ENCODE results near the gene PVALEF.
A peak's percentile ranks its signal among the peaks of the same experiment; 100 is the strongest.

PVALEF gene

GRCh38 chr17:81198826-81199481, 33.6 kb downstream of the PVALEF start:
- DNase-seq: no peak

GRCh38 chr17:81199482-81199830, 34.1 kb downstream of the PVALEF start:
- DNase-seq: no peak

GRCh38 chr17:81200201-81200600, 34.9 kb downstream of the PVALEF start:
- DNase-seq: no peak

GRCh38 chr17:81200695-81201580, 35.6 kb downstream of the PVALEF start:
- DNase-seq: peak in 1 of 2 experiments; percentile 64

GRCh38 chr17:81202318-81202717, 37.0 kb downstream of the PVALEF start:
- no peak for DNase-seq

- no peak for DNase-seq
Measured at GRCh38 chr17:81203136-81203535, 37.8 kb downstream of the PVALEF start.

GRCh38 chr17:81204578-81204977, 39.3 kb downstream of the PVALEF start:
- no peak for DNase-seq

GRCh38 chr17:81206166-81206565, 40.9 kb downstream of the PVALEF start:
- DNase-seq: no peak

GRCh38 chr17:81206657-81207056, 41.4 kb downstream of the PVALEF start:
- no peak for DNase-seq

GRCh38 chr17:81207610-81208581, 42.6 kb downstream of the PVALEF start:
- no peak for DNase-seq

GRCh38 chr17:81208651-81209050, 43.3 kb downstream of the PVALEF start:
- no peak for DNase-seq

- DNase-seq: no peak
Measured at GRCh38 chr17:81209141-81209540, 43.8 kb downstream of the PVALEF start.

GRCh38 chr17:81210466-81210865, 45.2 kb downstream of the PVALEF start:
- DNase-seq: no peak

- no peak for DNase-seq
Measured at GRCh38 chr17:81210868-81211267, 45.6 kb downstream of the PVALEF start.

GRCh38 chr17:81212365-81212764, 47.1 kb downstream of the PVALEF start:
- no peak for DNase-seq

GRCh38 chr17:81213978-81214377, 48.7 kb downstream of the PVALEF start:
- no peak for DNase-seq

- DNase-seq: no peak
Measured at GRCh38 chr17:81217491-81217890, 52.2 kb downstream of the PVALEF start.

GRCh38 chr17:81218459-81218858, 53.2 kb downstream of the PVALEF start:
- DNase-seq: no peak

GRCh38 chr17:81218991-81219390, 53.7 kb downstream of the PVALEF start:
- DNase-seq: no peak

GRCh38 chr17:81219476-81220180, 54.3 kb downstream of the PVALEF start:
- no peak for DNase-seq

- DNase-seq: no peak
Measured at GRCh38 chr17:81221371-81221841, 56.1 kb downstream of the PVALEF start.

Measured in SW 1271 (cell line).